Measurements from ENCODE around the gene ITPRID1.
A peak's percentile ranks its signal among the peaks of the same experiment; 100 is the strongest.

The ITPRID1 gene

DNA sequence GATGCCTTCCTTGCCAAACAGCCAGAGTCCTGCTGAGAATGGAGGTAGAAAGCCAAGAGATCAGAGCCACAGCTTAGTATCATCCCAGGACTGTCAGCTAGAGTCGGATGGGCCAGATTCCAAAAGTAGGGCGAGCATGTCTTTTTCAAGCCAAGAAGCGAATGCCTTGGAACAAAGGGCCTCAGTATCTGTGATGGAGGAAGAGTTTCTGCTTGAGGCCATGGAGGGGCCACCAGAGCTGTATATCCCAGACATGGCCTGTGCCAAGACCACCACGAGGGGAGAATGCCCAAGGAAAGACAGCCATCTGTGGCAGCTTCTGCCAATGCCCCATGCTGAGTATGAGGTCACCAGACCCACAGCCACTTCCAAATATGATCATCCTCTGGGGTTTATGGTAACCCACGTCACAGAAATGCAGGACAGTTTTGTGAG, 128.8 kb downstream of the ITPRID1 start:
- DNase-seq = no peak

DNA sequence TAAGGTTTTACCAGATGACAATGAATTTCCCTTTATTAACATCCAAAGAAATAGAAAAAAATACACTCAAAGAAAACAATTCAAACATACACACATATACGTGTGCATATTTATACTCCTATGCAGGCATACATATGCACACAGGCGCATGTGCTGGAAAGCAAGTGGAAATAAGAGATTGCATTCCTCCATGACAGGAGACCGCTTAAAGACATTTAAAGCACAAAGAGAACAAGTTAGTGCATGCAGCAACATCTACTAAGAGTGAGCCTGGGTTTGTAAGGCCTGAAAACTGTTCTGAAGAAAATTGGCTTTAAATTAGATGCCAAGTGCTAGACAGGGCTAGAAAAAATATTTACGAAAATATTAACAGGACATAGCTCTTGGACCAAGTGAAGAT, 133.1 kb downstream of the ITPRID1 start:
- DNase-seq = no peak

DNA sequence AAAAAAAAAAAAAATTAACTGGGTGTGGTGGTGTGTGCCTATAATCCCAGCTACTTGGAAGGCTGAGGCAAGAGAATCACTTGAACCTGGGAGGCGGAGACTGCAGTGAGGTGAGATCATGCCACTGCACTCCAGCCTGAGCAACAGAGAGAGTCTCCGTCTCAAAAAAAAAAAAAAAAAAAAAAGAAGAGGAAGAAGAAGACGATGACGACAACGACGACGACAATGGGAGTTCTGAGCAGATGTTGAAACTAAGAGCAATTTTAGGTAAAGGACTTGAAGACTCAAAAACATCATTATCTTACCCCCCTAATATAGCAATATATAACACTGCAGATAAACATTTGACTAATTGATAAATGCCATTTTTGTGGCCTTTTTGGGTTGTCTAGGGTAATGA, 133.6 kb downstream of the ITPRID1 start:
- DNase-seq = peak; percentile 70 to 82 (median 77)

DNA sequence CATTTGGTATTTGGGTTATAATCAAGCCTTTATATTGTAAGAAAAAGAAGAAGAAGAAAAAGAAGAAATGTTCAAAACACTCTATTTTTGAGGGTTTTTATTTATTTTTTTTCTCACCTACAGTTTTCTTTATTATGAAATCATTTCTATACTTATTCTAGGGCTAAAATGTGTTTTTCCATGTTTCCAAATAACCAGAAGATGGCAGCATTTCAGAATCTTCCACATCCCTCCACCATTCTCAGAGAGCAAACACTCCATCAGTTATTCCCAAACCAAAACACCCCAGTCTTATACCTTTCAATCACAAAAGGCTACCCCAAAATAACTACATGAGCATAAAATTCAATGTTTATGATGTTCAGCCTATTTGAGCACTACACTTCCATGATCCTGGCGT, 134.4 kb downstream of the ITPRID1 start:
- peak; percentile 31 to 63 (median 50) for DNase-seq

DNA sequence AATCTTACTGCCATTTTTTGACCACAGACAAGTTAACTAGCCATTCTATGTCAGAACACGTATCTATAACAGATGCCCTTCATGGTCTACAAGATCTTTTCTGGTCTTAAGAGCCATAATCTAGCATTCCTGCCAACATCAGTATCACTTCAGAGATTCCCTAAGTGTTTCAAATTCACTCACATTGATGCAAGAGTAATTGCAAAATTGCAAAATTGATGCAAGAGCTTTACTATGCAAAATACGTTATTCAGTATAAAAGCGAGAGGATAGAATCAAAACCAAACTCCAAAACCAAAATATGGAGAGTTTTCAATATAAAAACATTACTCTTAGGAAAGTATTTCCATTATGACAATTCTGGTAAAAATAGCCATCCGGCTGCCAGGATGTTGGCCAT, 135.0 kb downstream of the ITPRID1 start:
- peak in 2 of 3 donors; percentile 29 to 42 for DNase-seq

DNA sequence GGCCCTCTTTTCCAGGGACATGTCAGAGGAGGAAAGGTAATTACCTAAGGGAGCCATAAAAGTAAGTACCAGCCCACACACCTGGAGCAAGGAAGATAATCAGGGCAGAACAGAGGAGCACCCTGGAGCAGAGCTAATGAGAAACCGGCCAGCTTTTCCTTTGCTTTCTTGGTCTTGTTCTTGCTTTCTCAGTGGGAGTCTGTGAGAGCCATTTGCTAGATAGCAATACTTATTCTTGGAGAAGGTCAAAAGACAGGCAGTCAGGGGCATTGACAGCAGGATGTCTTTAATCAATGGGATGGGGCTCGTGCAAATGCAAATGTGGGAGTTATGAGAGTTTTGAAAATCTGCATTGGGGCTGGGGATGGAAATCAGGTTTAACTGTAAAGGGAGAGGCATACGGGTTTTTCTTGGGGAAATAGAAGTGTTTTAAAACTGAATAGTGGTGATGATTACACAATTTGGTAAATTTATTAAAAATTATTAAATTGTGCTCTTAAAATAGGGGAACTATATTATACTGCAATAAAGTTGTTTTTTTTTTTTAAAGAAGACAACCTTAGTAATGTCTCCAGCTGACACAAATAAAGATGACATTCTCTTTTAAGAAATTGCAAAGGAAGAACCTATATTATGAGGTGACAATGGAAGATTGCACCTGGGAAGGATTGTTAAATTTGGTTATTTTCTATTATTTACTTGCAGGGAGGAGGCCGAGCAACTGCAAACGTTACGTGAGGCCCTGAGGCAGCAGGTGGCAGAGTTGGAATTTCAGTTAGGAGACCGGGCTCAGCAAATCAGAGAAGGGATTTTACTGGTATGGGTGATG, 137.6 kb downstream of the ITPRID1 start:
- DNase-seq = no peak

- no peak for DNase-seq
Observed at GRCh38 chr7:31652063-31652326, 138.1 kb downstream of the ITPRID1 start.

DNA sequence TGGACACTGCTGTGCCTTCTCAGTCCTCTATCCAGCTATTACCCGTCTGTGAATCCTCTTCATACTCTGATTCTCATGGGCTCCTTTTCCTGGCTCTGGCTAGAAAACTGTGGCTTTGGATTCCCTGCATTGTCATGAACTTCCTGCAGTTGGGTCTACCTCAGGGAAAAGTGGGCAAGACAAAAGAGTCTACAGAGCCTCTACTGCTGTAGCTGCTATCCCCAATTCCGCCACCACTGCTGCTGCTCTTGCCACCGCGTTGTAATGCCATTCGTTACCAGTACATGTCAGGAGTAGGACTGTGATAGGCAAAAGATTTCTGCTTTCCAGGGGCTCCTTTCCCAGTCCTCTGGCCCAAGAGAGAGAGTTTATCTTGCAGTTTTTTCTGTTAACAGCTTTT, 149.2 kb downstream of the ITPRID1 start:
- DNase-seq = no peak

DNA sequence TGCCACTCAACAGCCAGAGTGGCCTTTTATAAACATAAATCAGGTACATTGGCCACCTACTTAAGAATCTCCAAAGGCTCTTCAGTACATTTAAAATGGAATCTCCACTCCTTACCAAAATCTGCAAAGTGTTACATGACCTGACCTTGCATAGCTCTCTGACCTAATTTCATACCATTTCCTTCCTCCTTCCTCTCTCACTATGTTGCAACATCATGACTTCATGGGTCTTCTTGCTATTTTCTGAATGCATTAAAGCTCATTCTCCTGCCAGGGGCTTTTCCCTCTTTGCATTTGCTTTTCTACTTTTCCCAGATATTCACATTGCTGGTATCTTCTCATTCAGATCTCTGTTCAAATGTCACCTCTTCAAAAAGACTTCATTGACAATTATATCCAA, 151.0 kb downstream of the ITPRID1 start:
- peak; percentile 75 to 92 (median 91) for DNase-seq

DNA sequence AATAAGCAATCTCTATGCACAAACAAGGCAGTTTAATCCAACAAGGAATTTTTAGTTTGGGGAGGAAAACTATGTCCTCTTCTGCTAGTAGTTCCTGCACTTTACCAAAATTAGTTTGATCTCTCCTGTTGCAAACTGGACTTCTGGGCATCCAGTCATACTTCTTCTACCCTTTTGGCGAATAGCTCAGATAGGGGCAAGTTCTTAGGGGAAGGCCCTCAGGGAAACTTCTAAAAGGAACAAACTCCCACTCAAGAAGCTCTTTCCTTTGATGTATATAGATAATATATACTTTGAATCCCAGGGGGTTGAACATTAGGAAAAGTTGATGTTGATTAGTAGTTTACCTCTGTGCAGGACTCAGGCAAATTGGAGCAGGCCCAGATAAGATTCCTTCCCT, 151.7 kb downstream of the ITPRID1 start:
- peak; percentile 44 to 63 (median 58) for DNase-seq

- peak in 1 of 3 donors; percentile 39 for DNase-seq
Observed at GRCh38 chr7:31669461-31669860, 155.6 kb downstream of the ITPRID1 start.

- no peak for DNase-seq
Observed at GRCh38 chr7:31679574-31680305, 165.8 kb downstream of the ITPRID1 start.

DNA sequence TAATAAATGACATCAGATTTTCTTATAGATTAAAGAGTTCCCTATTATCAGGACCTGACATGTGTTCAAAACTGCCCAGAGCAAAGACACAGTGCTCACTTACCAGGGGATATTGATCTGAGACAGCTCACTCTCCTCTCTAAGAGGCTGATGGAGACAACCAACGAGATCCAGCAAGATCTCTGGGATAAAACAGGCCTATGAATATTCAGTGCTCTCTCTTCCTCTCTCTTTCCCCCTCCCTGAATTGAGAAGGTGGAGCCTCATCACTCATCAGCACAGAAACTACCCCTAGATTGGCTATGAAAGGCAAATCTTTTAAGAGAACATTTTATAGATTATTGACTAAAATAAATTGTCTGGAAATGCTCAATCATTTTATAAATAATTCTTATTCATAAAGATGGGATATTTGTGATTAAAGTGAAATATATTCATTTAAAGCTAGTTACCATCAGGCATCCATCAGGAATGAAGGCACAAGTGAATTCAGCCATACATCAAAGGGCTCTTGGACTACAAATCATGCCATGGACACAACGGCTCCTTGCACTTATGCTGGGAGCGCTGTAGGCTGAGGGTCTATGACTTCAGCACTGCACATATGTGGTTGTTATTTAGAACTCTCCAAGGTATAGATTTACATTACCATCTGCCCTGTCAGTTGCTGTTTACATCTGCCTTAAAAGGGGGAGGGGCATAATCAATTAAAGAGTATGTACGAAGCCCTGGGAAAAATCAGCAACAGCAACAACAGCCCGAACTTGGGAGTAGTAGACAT, 169.7 kb downstream of the ITPRID1 start:
- DNase-seq = no peak

GRCh38 chr7:31687024-31687748, 173.3 kb downstream of the ITPRID1 start, which contains the start of gene PPP1R17:
TSS of gene PPP1R17 (plus strand) at chr7:31687215. CDS start at chr7:31692442, 5,227 bp downstream.
- no peak for DNase-seq

DNA sequence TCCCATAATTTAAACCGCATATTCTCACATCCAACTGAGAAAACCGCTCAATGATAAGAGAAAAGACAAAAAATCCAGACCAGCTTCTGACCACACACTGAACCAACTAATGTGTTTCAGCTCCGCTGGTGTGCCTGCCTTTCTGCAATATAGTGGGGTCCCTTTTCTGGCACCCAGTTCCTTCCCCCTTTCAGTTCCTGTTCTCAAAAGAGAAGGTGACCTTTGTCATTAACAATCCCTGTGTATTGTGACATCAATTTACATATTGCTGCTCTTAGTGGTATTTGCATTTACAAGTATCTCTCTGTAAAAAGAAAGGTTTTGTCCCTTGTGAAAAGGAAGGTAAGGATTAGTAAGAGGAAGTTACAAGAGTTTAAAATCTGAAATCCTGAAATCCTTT, 174.5 kb downstream of the ITPRID1 start:
- DNase-seq = peak; percentile 68 to 78 (median 73)

DNA sequence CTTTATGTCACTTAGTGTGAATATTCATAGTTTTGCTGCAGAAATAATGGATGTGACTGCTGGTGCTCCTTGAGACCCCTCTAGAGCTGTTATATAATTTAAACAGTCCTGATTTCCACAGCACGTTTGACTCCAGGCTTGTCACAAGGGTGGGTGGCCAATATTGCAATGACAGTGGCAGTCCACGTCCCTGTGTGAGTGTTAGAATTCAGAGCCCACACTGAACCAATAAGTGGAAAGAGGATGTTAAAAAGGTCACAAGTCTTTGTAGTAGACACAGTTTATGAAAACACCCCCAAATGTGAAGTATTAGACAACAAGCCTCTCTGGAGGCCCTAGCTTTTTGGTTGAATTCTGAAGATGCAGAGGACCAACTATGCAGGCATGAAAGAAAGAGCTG, 175.1 kb downstream of the ITPRID1 start:
- DNase-seq = peak; percentile 34 to 48 (median 42)

- DNase-seq = no peak
Observed at GRCh38 chr7:31690935-31691334, 177.0 kb downstream of the ITPRID1 start.

DNA sequence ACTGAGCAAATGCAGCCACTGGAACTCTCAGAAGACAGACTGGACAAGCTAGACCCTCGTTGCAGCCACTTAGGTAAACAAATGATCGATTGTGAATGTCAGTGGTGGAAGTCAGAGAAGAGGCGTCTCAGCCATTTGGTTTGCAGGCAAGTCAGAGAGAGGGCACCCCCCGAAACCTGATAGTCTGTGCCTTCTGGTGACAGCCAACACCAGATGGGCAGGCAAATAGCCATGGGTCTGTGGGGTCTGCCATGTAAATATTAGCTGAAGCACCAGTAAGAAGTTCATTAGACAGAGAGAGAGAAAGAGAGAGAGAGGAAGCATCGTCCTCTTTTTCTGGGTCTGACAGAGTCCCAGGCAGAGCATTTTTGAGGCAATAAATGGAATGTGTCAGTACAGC, 178.6 kb downstream of the ITPRID1 start:
- no peak for DNase-seq

DNA sequence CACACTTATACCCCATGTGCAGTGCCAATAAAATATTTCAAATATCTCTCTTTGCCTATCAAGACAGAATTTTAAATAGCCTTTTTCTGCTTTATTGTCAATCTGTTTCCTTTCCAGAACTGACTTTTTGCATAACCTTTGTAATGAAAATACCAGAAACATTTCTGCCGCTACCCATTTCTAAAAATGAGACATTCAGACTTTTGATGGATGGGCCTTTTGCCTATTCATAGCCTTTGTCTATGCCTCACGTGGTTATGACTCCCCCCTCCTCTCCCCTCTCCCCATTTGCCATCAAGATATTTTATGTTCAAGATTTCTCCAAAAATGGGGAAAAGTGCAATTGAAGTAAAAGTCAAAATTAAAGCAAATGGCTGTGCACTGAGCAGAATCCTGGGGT, 179.0 kb downstream of the ITPRID1 start:
- DNase-seq = no peak

DNA sequence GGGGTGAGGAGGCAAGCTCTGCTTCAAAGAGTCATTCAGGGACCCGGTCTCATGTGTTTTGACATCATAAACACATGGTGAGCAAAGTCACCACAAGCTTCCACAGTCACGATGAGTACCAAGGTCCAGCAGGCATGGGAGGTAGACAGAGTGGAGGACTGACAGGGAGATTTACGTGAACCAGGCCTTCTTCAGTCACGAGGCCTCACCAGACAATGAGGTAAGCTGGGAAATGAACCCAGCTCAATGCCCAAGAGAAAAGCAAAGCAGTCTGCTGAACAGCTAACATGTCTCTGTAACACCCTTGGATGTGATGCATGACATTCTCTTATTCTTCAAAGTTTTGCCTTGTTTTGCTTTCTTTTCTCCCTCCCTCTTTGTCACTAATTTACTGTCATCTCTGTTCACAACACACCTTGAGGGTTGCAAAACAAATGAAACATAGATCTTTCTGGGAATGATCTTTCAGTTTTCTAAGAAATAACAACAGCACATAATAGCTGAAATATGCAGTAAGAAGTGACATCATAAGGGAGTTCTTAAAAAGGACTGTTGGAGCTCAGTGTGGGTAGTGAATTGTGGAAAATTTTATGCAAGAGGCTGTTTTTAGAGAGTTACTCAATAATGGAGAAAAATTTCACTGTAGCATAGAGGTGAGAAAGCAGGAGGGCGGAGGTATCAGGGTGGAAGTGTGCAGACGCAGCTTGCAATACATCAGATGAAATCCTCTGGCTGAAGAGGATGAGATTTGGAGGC, 182.1 kb downstream of the ITPRID1 start:
- peak; percentile 65 to 77 (median 73) for DNase-seq

DNA sequence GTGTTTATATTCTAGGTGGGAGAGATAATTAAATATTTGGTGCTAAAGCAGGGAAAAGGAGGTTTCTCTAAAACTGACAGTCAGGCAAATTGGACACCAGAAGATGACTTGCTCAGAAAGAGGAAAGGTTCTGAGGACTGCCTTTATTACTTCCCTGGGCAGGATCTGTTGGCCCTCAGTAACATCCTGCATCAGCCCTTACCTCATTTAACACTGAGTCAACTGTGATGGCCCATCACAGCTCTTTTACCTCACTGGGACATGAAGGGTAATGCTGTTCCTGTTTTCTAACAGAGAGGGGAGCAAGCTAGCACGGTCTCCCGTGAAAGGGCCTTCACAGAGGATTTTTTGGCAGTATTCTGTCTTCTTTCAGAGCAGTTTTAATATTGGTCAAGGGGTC, 185.2 kb downstream of the ITPRID1 start:
- DNase-seq = peak; percentile 10 to 86 (median 62)

- DNase-seq = no peak
Observed at GRCh38 chr7:31702354-31702753, 188.5 kb downstream of the ITPRID1 start.

All from suppressor macrophage treated with lipopolysaccharide for 1 hour (primary cell).